ENCODE data around the gene RTF1. TPM values are rescaled to one million over a fixed set of nuclear protein-coding genes. Genes with fewer than 3 reads are reported as not detected.

RTF1 gene
- polyA plus RNA-seq, 2 of the 4 experiments (the other 2 are of a cell fraction): 21.1 to 22.8 TPM

DNA sequence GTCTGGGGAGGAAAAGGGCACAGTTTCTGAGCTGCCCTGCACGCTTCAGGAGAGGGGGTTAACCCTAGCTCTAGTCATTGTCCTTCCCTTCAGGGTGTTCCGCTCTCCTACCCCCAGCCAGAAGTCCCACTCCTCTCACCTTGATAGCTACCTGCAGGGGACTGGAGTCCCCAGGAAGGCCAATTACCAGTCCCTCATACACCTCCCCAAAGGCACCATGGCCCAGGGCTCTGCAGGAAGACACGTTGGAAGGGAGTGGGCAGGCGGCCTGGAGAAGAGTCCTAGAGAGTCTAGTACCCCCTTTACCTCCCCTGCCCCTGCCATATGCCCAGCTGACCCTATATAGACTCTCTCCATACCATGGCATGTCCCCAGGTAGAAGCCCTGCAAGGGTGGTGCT lies 88.9 kb downstream of the RTF1 start:
- TF ChIP-seq, protein P1, sequence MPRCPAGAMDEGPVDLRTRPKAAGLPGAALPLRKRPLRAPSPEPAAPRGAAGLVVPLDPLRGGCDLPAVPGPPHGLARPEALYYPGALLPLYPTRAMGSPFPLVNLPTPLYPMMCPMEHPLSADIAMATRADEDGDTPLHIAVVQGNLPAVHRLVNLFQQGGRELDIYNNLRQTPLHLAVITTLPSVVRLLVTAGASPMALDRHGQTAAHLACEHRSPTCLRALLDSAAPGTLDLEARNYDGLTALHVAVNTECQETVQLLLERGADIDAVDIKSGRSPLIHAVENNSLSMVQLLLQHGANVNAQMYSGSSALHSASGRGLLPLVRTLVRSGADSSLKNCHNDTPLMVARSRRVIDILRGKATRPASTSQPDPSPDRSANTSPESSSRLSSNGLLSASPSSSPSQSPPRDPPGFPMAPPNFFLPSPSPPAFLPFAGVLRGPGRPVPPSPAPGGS (IDR thresholded peaks at IDR 0.05): no peak
- TF ChIP-seq HOXA7 (CRISPR knock-in tag; IDR thresholded peaks at IDR 0.05) (no peak), TP53 (CRISPR knock-in tag; IDR thresholded peaks at IDR 0.05) (no peak), RAD21 (conservative IDR thresholded peaks at IDR 0.05 in 1 of 2, IDR thresholded peaks at IDR 0.05 in 1 of 2) (no peak), CHD2 (IDR thresholded peaks at IDR 0.05; ENCODE audit: low read length, partially characterized antibody) (no peak), EHMT2 (IDR thresholded peaks at IDR 0.05; ENCODE audit: low read depth) (no peak), ZC3H11A (IDR thresholded peaks at IDR 0.05) (no peak), FOSB (CRISPR knock-in tag; IDR thresholded peaks at IDR 0.05) (no peak), ESRRA (IDR thresholded peaks at IDR 0.05; ENCODE audit: borderline replicate concordance, low read length) (no peak), ZNF302 (CRISPR knock-in tag; IDR thresholded peaks at IDR 0.05) (no peak), GATA3 (IDR thresholded peaks at IDR 0.05; ENCODE audit: borderline replicate concordance) (no peak), POLR2A (IDR thresholded peaks at IDR 0.05; ENCODE audit: low read length) (no peak), RNF2 (IDR thresholded peaks at IDR 0.05; ENCODE audit: borderline replicate concordance, low read depth) (no peak), MYC (IDR thresholded peaks at IDR 0.05; ENCODE audit: borderline replicate concordance, low read length) (no peak), RARB (CRISPR knock-in tag; IDR thresholded peaks at IDR 0.05) (no peak)
- TF ChIP-seq, protein P2, sequence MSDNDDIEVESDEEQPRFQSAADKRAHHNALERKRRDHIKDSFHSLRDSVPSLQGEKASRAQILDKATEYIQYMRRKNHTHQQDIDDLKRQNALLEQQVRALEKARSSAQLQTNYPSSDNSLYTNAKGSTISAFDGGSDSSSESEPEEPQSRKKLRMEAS (IDR thresholded peaks at IDR 0.05): no peak
- TF ChIP-seq, protein P3, sequence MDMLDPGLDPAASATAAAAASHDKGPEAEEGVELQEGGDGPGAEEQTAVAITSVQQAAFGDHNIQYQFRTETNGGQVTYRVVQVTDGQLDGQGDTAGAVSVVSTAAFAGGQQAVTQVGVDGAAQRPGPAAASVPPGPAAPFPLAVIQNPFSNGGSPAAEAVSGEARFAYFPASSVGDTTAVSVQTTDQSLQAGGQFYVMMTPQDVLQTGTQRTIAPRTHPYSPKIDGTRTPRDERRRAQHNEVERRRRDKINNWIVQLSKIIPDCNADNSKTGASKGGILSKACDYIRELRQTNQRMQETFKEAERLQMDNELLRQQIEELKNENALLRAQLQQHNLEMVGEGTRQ (IDR thresholded peaks at IDR 0.05): no peak
- no peak overlapping the region for H3K4me3 ChIP-seq
- H3K27ac ChIP-seq: no peak overlapping the region
- CTCF ChIA-PET: interaction anchor here (2.1 kb wide), 1 partner anchor 40 kb away, joined by 8 read pairs; no protein-coding TSS in a partner anchor
- H3K4me2 ChIP-seq: no peak overlapping the region
- no peaks in the 10 kb centered on the region for H3K9me3 ChIP-seq
- no peak for FAIRE-seq
- 69% methylated on average over 3 of the region's 4 CpGs for WGBS (ENCODE audit: missing lambda C conversion rate)
- no peaks in the 10 kb centered on the region for H3K4me1 ChIP-seq
- DNase-seq (ENCODE audit: low read depth in 1 of 2, low spot score in 1 of 2): no peak
- POLR2A ChIA-PET: interaction anchor here (0.6 kb wide), 1 partner anchor 370 kb away, joined by 3 read pairs; no protein-coding TSS in a partner anchor
- ATAC-seq: peak in 1 of 2 experiments; percentile 15; a peak in 1 of 6 replicates

DNA sequence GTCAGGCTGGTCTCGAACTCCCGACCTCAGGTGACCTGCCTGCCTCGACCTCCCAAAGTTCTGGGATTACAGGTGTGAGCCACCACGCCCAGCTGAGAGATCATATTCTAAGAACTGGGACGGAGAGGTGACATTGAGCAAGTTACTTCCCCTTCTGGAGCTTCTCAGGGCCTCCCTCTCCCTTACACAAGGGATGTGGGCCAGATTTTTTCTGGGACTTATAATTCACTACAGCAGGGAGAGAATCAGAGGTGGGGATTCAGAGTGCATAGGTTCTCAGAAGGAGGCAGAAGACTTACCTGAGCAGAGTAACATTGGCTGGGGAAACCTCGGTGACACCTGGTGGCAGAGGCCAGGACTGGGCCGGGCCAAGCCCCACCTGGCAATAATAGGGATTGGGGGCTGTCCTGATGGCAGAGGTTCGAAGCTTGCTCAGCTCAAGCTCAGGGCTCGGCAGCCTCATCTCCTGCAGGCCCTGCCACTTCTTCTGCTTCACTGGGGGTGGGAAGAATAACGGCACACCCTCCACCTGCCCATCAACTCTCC lies 90.0 kb downstream of the RTF1 start:
- Histone ChIP-seq H3K27ac (no peak overlapping the region), H3K4me1 (no peaks in the 10 kb centered on the region), H3K9me3 (no peaks in the 10 kb centered on the region), H3K4me3 (no peak overlapping the region), H3K4me2 (no peak overlapping the region)
- WGBS (ENCODE audit: missing lambda C conversion rate): 64% methylated on average over 7 of the region's 10 CpGs
- POLR2A ChIA-PET: no interaction called here
- no peak for TF ChIP-seq ZSCAN20 (CRISPR knock-in tag; IDR thresholded peaks at IDR 0.05)
- TF ChIP-seq, protein P3 (IDR thresholded peaks at IDR 0.05): no peak
- no peak for TF ChIP-seq PHF8 (IDR thresholded peaks at IDR 0.05; ENCODE audit: borderline replicate concordance, low read depth)
- no peak for TF ChIP-seq CEBPB (IDR thresholded peaks at IDR 0.05)
- TF ChIP-seq KDM1A (IDR thresholded peaks at IDR 0.05; ENCODE audit: low read depth): no peak
- no peak for TF ChIP-seq FOSL2 (IDR thresholded peaks at IDR 0.05)
- no peak for TF ChIP-seq FOSL2 (CRISPR knock-in tag; IDR thresholded peaks at IDR 0.05)
- TF ChIP-seq EP300 (IDR thresholded peaks at IDR 0.05): no peak
- no peak for TF ChIP-seq CHD4 (IDR thresholded peaks at IDR 0.05; ENCODE audit: borderline replicate concordance)
- TF ChIP-seq, protein P1 (IDR thresholded peaks at IDR 0.05): no peak
- TF ChIP-seq, protein P4, sequence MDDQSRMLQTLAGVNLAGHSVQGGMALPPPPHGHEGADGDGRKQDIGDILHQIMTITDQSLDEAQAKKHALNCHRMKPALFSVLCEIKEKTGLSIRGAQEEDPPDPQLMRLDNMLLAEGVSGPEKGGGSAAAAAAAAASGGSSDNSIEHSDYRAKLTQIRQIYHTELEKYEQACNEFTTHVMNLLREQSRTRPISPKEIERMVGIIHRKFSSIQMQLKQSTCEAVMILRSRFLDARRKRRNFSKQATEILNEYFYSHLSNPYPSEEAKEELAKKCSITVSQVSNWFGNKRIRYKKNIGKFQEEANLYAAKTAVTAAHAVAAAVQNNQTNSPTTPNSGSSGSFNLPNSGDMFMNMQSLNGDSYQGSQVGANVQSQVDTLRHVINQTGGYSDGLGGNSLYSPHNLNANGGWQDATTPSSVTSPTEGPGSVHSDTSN (IDR thresholded peaks at IDR 0.05): no peak
- no peak for TF ChIP-seq RNF2 (IDR thresholded peaks at IDR 0.05; ENCODE audit: borderline replicate concordance, low read depth)
- no peak for TF ChIP-seq CHD2 (IDR thresholded peaks at IDR 0.05; ENCODE audit: low read length, partially characterized antibody)
- TF ChIP-seq HOXB5 (CRISPR knock-in tag; IDR thresholded peaks at IDR 0.05): no peak
- TF ChIP-seq FOXS1 (CRISPR knock-in tag; IDR thresholded peaks at IDR 0.05): no peak
- no peak for TF ChIP-seq POLR2AphosphoS2 (conservative IDR thresholded peaks at IDR 0.05; ENCODE audit: low read length)
- no peak for TF ChIP-seq MAZ (IDR thresholded peaks at IDR 0.05; ENCODE audit: borderline replicate concordance, low read depth, low read length)
- TF ChIP-seq FOSB (CRISPR knock-in tag; IDR thresholded peaks at IDR 0.05): no peak
- TF ChIP-seq NFE2L2 (conservative IDR thresholded peaks at IDR 0.05; ENCODE audit: low read length): no peak
- ATAC-seq (peak in 1 of 2 experiments; percentile 25; a peak in 1 of 6 replicates), DNase-seq (ENCODE audit: low read depth in 1 of 2, low spot score in 1 of 2) (no peak), FAIRE-seq (no peak)
- CTCF ChIA-PET: interaction anchor here (1.0 to 2.1 kb wide), 2 partner anchors 41 to 43 kb away, joined by 3 to 8 read pairs; no protein-coding TSS in a partner anchor

Measured in A549 (cell line).